PC-9 (cell line): Measurements from ENCODE around the gene GH2. TPM values are rescaled to one million over a fixed set of nuclear protein-coding genes. Genes with fewer than 3 reads are reported as not detected.
"Not testable (repeated sequence)": the region's sequence is repeated elsewhere in the genome, so short reads cannot be mapped to it uniquely, and the experiment has no call there.

Source experiments
- BruUV-seq: library from RNA; stranded (reverse); fragments of 400-500 nt; replicated peaks from 2 replicates; lab custom pipeline; 2021; lab: Mats Ljungman, UMichigan
- CTCF ChIA-PET: fragments of 300-600 bp; sonication (Branson Sonifier 250); formaldehyde crosslinking; loops from one replicate; lab custom pipeline; 2022; ENCODE audit warnings: antibody characterized with exemption; lab: Charles Lee
- POLR2A ChIA-PET: fragments of 300-600 bp; sonication (Branson Sonifier 250); formaldehyde crosslinking; loops from one replicate; lab custom pipeline; 2022; ENCODE audit warnings: antibody characterized with exemption; ENCODE audit not compliant: unreplicated experiment; lab: Charles Lee
- DNase-seq, 2 experiments: peaks; one replicate each; pipeline versions ENCODE4 v3.0.0 to v3.0.0-alpha.2; 2015 to 2022; ENCODE audit warnings: mixed read lengths in 1 of 2
- H2AFZ ChIP-seq: fragments of 200-600 bp; sonication (generic); 2 replicates; pipeline ENCODE4 v1.8.1; 2017; ENCODE audit warnings: antibody characterized with exemption
- H3F3A ChIP-seq: fragments of 200-600 bp; sonication (generic); 2 replicates; pipeline ENCODE4 v1.8.1; 2017; ENCODE audit warnings: antibody characterized with exemption, mild to moderate bottlenecking, low read depth; ENCODE audit not compliant: insufficient read depth
- H3K27ac ChIP-seq: fragments of 200-600 bp; sonication (generic); 2 replicates; pipeline ENCODE4 v1.6.1; 2016; ENCODE audit warnings: mixed run types
- H3K27me3 ChIP-seq: fragments of 200-600 bp; sonication (generic); 2 replicates; pipeline ENCODE4 v1.6.1; 2016; ENCODE audit warnings: low read depth, mixed run types; ENCODE audit not compliant: insufficient read depth
- H3K36me3 ChIP-seq: fragments of 200-600 bp; sonication (generic); 2 replicates; pipeline ENCODE4 v1.6.1; 2016; ENCODE audit warnings: low read depth, mixed run types
- H3K4me1 ChIP-seq: fragments of 200-600 bp; sonication (generic); replicated peaks from 2 replicates; pipeline ENCODE4 v1.6.1; 2016; ENCODE audit warnings: mixed run types; ENCODE audit not compliant: insufficient read depth
- H3K4me2 ChIP-seq: fragments of 200-600 bp; sonication (generic); 2 replicates; pipeline ENCODE4 v1.6.1; 2017; ENCODE audit warnings: mixed run types
- H3K4me3 ChIP-seq: fragments of 200-600 bp; sonication (generic); 2 replicates; pipeline ENCODE4 v1.6.1; 2016; ENCODE audit warnings: mixed run types
- H3K79me2 ChIP-seq: fragments of 200-600 bp; sonication (generic); 2 replicates; pipeline ENCODE4 v1.6.1; 2017; ENCODE audit warnings: low read depth, mixed run types
- H3K9me2 ChIP-seq: fragments of 200-600 bp; sonication (generic); 2 replicates; pipeline ENCODE4 v1.8.1; 2017; ENCODE audit warnings: mild to moderate bottlenecking; ENCODE audit not compliant: insufficient read depth
- H3K9me3 ChIP-seq: fragments of 200-600 bp; sonication (generic); 2 replicates; pipeline ENCODE4 v1.8.1; 2016; ENCODE audit warnings: low read depth; ENCODE audit not compliant: insufficient read depth
- H4K20me1 ChIP-seq: fragments of 200-600 bp; sonication (generic); 2 replicates; pipeline ENCODE4 v1.8.1; 2017; ENCODE audit not compliant: insufficient read depth
- CTCF ChIP-seq: fragments of 200-600 bp; sonication (generic); conservative IDR thresholded peaks from 2 replicates; pipeline ENCODE4 v1.6.1; 2017; ENCODE audit warnings: mixed run types, antibody characterized with exemption, mild to moderate bottlenecking, moderate library complexity
- EZH2 ChIP-seq: fragments of 200-600 bp; sonication (generic); IDR thresholded peaks from 2 replicates; pipeline ENCODE4 v1.8.0; 2017; ENCODE audit warnings: antibody characterized with exemption, low read depth
- intact Hi-C: fragments of 100-400 bp; cut with micrococcal nuclease; formaldehyde crosslinking; loops from one replicate; pipeline ENCODE4 v1.10.0; 2022; ENCODE audit not compliant: unreplicated experiment
- total RNA-seq: library from RNA; stranded (reverse); gene quantifications from 2 replicates; pipeline ENCODE4 v1.2.3, GENCODE V29; 2021

The GH2 gene
- total RNA-seq, 1 experiment from 2014 or later: not detected

- Histone ChIP-seq H3K36me3 (no peaks in the 10 kb centered on the region), H3K9me2 (no peaks in the 10 kb centered on the region), H3K27ac (no peak overlapping the region), H3K4me2 (0 out of 2 replicates have a peak overlapping the region, but pooled peaks have one; percentile 4), H3K79me2 (no peaks in the 10 kb centered on the region), H4K20me1 (no peaks in the 10 kb centered on the region), H3K27me3 (peaks cover 18% of the 10 kb centered on the region; the same call in 1 of the 2 replicates), H3K9me3 (no peaks in the 10 kb centered on the region), H3K4me3 (no peak overlapping the region), H2AFZ (no peak overlapping the region), H3K4me1 (no peaks in the 10 kb centered on the region), H3F3A (no peaks in the 10 kb centered on the region)
- TF ChIP-seq EZH2 (no peak), CTCF (peak; percentile 96)
- DNase-seq: peak in 1 of 2 experiments; percentile 66
- POLR2A ChIA-PET: interaction anchor here (0.7 kb wide), 1 partner anchor 1274 kb away, joined by 3 read pairs; no protein-coding TSS in a partner anchor
- intact Hi-C loops: loop anchor here (1.0 to 10.0 kb wide), 5 partner anchors 32 to 495 kb away; no protein-coding TSS in a partner anchor
- CTCF ChIA-PET: interaction anchor here (0.6 to 3.2 kb wide), 10 partner anchors 27 to 360 kb away, joined by 3 to 21 read pairs (median 5); no protein-coding TSS in a partner anchor
- BruUV-seq: no TSS peak
Measured at GRCh38 chr17:63919311-63919723, 37.6 kb upstream of the GH2 start.

- H3K4me2 ChIP-seq: 0 out of 2 replicates have a peak within 1 kb of the TSS, but pooled peaks have one; percentile 4
- H2AFZ ChIP-seq, H3K9me3 ChIP-seq, DNase-seq, H3K36me3 ChIP-seq, H4K20me1 ChIP-seq, H3K4me1 ChIP-seq, BruUV-seq, H3K9me2 ChIP-seq, H3K4me3 ChIP-seq, POLR2A ChIA-PET, H3K27ac ChIP-seq, H3F3A ChIP-seq, H3K79me2 ChIP-seq: not testable (repeated sequence)
- CTCF ChIA-PET: interaction anchor here (0.6 to 3.2 kb wide), 8 partner anchors 9 to 361 kb away, joined by 3 to 21 read pairs (median 6); no protein-coding TSS in a partner anchor
- intact Hi-C loops: loop anchor here (1.0 to 10.0 kb wide), 5 partner anchors 32 to 496 kb away; no protein-coding TSS in a partner anchor
- peaks cover 18% of the 10 kb centered on the region; the same call in 1 of the 2 replicates for H3K27me3 ChIP-seq
Measured at GRCh38 chr17:63918789-63919305, 37.1 kb upstream of the GH2 start, which contains the start of gene GH1. GH1 (minus strand) TSS chr17:63918839; CDS start chr17:63918776, 63 bp downstream.

GRCh38 chr17:63918305-63918704 is 36.6 kb upstream of the GH2 start:
- Histone ChIP-seq H3K4me2 (no peak overlapping the region), H3K4me1 (no peaks in the 10 kb centered on the region), H3F3A (no peaks in the 10 kb centered on the region), H3K9me3 (no peaks in the 10 kb centered on the region), H3K4me3 (no peak overlapping the region), H3K79me2 (no peaks in the 10 kb centered on the region), H3K27me3 (peaks cover 18% of the 10 kb centered on the region; the same call in 1 of the 2 replicates), H3K36me3 (no peaks in the 10 kb centered on the region), H2AFZ (no peak overlapping the region), H3K27ac (no peak overlapping the region), H3K9me2 (no peaks in the 10 kb centered on the region), H4K20me1 (no peaks in the 10 kb centered on the region)
- ChIA-PET POLR2A (no interaction called here), CTCF (interaction anchor here (0.6 to 3.2 kb wide), 4 partner anchors 10 to 215 kb away, joined by 3 to 21 read pairs (median 8); no protein-coding TSS in a partner anchor)
- no peak for DNase-seq
- BruUV-seq: no TSS peak
- intact Hi-C loops: loop anchor here (2.0 to 10.0 kb wide), 2 partner anchors 364 to 496 kb away; no protein-coding TSS in a partner anchor
- TF ChIP-seq EZH2 (no peak), CTCF (no peak)
